HCT116 (cell line): ENCODE results near the gene POP7. TPM values are rescaled to one million over a fixed set of nuclear protein-coding genes. Genes with fewer than 3 reads are reported as not detected.

Experiments used
- ATAC-seq: fragments of 200-7000 bp; cut with Tn5 transposase; 2 replicates; pipeline ENCODE4 v1.9.1; 2020; ENCODE audit warnings: mild to moderate bottlenecking, moderate library complexity
- BruUV-seq: library from RNA; stranded (reverse); fragments of 400-500 nt; replicated peaks from 2 replicates; lab custom pipeline; 2021; lab: Mats Ljungman, UMichigan
- CTCF ChIA-PET: fragments of 300-600 bp; sonication (Branson Sonifier 250); formaldehyde crosslinking; loops from one replicate; lab custom pipeline; 2021; ENCODE audit warnings: antibody characterized with exemption; lab: Charles Lee
- POLR2A ChIA-PET: fragments of 300-600, 350-600 bp; sonication (Branson Sonifier 250); formaldehyde crosslinking; loops from one replicate; lab custom pipeline; 2021; ENCODE audit warnings: antibody characterized with exemption; lab: Charles Lee
- RAD21 ChIA-PET, 2 experiments: fragments of 300-600 bp; sonication (Branson Sonifier 250); formaldehyde crosslinking; loops; one replicate each; lab custom pipeline; 2023; ENCODE audit warnings: low total read pairs in 2 of 2; ENCODE audit not compliant: uncharacterized antibody in 2 of 2, unreplicated experiment in 2 of 2, low non-redundant PET in 1 of 2; lab: Charles Lee
- DNase-seq: peaks from one replicate; pipeline ENCODE4 v3.0.0-alpha.2; 2010; ENCODE audit warnings: low read depth, low spot score
- H2AFZ ChIP-seq: fragments of 200-600 bp; shearing (Covaris generic), sonication (generic); 2 replicates; pipeline ENCODE4 v1.6.1; 2017; ENCODE audit warnings: low read depth, mixed run types, mixed read lengths, antibody characterized with exemption, low read length; ENCODE audit not compliant: poor library complexity, severe bottlenecking
- H3K27ac ChIP-seq: 2 replicates; pipeline ENCODE4 v1.5.1; 2012; ENCODE audit warnings: low read depth, low read length
- H3K27me3 ChIP-seq: fragments of 200-600 bp; sonication (generic); 2 replicates; pipeline ENCODE4 v1.6.1; 2016; ENCODE audit warnings: mixed run types, low read length, mixed read lengths; ENCODE audit not compliant: insufficient read depth
- H3K36me3 ChIP-seq, 2 experiments: fragments of 200-500 bp in 1 of 2; fragments of 200-600 bp in 1 of 2; sonication (Bioruptor generic) in 1 of 2; sonication (generic) in 1 of 2; 2 replicates each; pipeline versions ENCODE4 v1.5.1 to v1.6.1; 2014 to 2016; ENCODE audit warnings: low read length in 2 of 2, inconsistent platforms in 1 of 2, mixed read lengths in 1 of 2, mixed run types in 1 of 2; ENCODE audit not compliant: insufficient read depth in 2 of 2, control insufficient read depth in 1 of 2
- H3K4me1 ChIP-seq, 2 experiments: fragments of 200-600 bp in 1 of 2; sonication (generic) in 1 of 2; 2 replicates each; pipeline versions ENCODE4 v1.5.1 to v1.6.1; 2012 to 2017; ENCODE audit warnings: low read length in 2 of 2, inconsistent platforms in 1 of 2, mild to moderate bottlenecking in 1 of 2, mixed read lengths in 1 of 2, mixed run types in 1 of 2, moderate library complexity in 1 of 2; ENCODE audit not compliant: insufficient read depth in 2 of 2, control insufficient read depth in 1 of 2
- H3K4me2 ChIP-seq: fragments of 200-600 bp; sonication (generic); 2 replicates; pipeline ENCODE4 v1.6.1; 2017; ENCODE audit warnings: mixed run types, low read length, mixed read lengths
- H3K4me3 ChIP-seq, 2 experiments: fragments of 200-600 bp in 1 of 2; sonication (generic) in 1 of 2; replicated peaks in 1 of 2; 2 replicates each; pipeline ENCODE4 v1.5.1; 2011 to 2016; ENCODE audit warnings: low read length in 2 of 2, control low read depth in 1 of 2, low read depth in 1 of 2, mild to moderate bottlenecking in 1 of 2, mixed read lengths in 1 of 2, mixed run types in 1 of 2
- H3K79me2 ChIP-seq: fragments of 200-600 bp; sonication (generic); 2 replicates; pipeline ENCODE4 v1.6.1; 2017; ENCODE audit warnings: mild to moderate bottlenecking, mixed run types, low read length, moderate library complexity, mixed read lengths; ENCODE audit not compliant: insufficient read depth
- H3K9ac ChIP-seq: fragments of 200-600 bp; sonication (generic); 2 replicates; pipeline ENCODE4 v1.6.1; 2016; ENCODE audit warnings: low read length, mixed read lengths
- H3K9me2 ChIP-seq: fragments of 200-600 bp; sonication (generic), shearing (Covaris generic); 2 replicates; pipeline ENCODE4 v1.6.1; 2017; ENCODE audit warnings: mixed run types, mild to moderate bottlenecking, moderate library complexity; ENCODE audit not compliant: insufficient read depth
- H3K9me3 ChIP-seq, 2 experiments: fragments of 200-500 bp in 1 of 2; fragments of 200-600 bp in 1 of 2; sonication (Bioruptor generic) in 1 of 2; sonication (generic) in 1 of 2; 2 replicates each; pipeline ENCODE4 v1.6.1; 2014 to 2017; ENCODE audit warnings: low read length in 2 of 2, mixed read lengths in 2 of 2, inconsistent platforms in 1 of 2, low read depth in 1 of 2, mild to moderate bottlenecking in 1 of 2, mixed run types in 1 of 2, moderate library complexity in 1 of 2; ENCODE audit not compliant: control insufficient read depth in 1 of 2, insufficient read depth in 1 of 2
- H4K20me1 ChIP-seq: fragments of 200-600 bp; sonication (generic), shearing (Covaris generic); 2 replicates; pipeline ENCODE4 v1.6.1; 2017; ENCODE audit warnings: mixed run types, mild to moderate bottlenecking, moderate library complexity; ENCODE audit not compliant: insufficient read depth
- CBX3 ChIP-seq: IDR thresholded peaks from 2 replicates; pipeline ENCODE4 v1.6.1; 2012; ENCODE audit warnings: low read depth
- ELF1 ChIP-seq: IDR thresholded peaks from 2 replicates; pipeline ENCODE4 v1.6.1; 2012; ENCODE audit warnings: low read depth, borderline replicate concordance
- EZH2 ChIP-seq: fragments of 200-600 bp; sonication (generic); IDR thresholded peaks from 2 replicates; pipeline ENCODE4 v1.6.1; 2017; ENCODE audit warnings: antibody characterized with exemption, mixed run types
- FOSL1 ChIP-seq: IDR thresholded peaks from 2 replicates; pipeline ENCODE4 v1.6.1; 2012; ENCODE audit warnings: low read depth
- POLR2A ChIP-seq: IDR thresholded peaks from 2 replicates; pipeline ENCODE4 v1.7.0; 2011; ENCODE audit warnings: borderline replicate concordance; ENCODE audit not compliant: insufficient read depth, insufficient read length; ENCODE audit errors: extremely low read depth
- RAD21 ChIP-seq: IDR thresholded peaks from 2 replicates; pipeline ENCODE4 v1.6.1; 2012; ENCODE audit warnings: low read depth, mild to moderate bottlenecking
- SIN3A ChIP-seq: IDR thresholded peaks from 2 replicates; pipeline ENCODE4 v1.6.1; 2012; ENCODE audit warnings: low read depth
- SP1 ChIP-seq: IDR thresholded peaks from 2 replicates; pipeline ENCODE4 v1.6.1; 2012; ENCODE audit warnings: low read depth
- SRF ChIP-seq: IDR thresholded peaks from 2 replicates; pipeline ENCODE4 v1.6.1; 2012; ENCODE audit warnings: low read depth
- TCF7L2 ChIP-seq: IDR thresholded peaks from 2 replicates; pipeline ENCODE4 v1.7.0; 2011; ENCODE audit warnings: borderline replicate concordance, inconsistent platforms; ENCODE audit not compliant: insufficient read depth, insufficient read length; ENCODE audit errors: extremely low read depth
- YY1 ChIP-seq: IDR thresholded peaks from 2 replicates; pipeline ENCODE4 v1.6.1; 2011; ENCODE audit warnings: low read length, low read depth, moderate library complexity, mild to moderate bottlenecking; ENCODE audit not compliant: insufficient replicate concordance; ENCODE audit errors: extremely low read depth
- ZNF274 ChIP-seq: fragments of 200-500 bp; sonication (Bioruptor generic); IDR thresholded peaks from 2 replicates; pipeline ENCODE4 v1.6.1; 2014; ENCODE audit warnings: mild to moderate bottlenecking, low read depth, low read length, inconsistent platforms
- intact Hi-C: fragments of 100-400 bp; cut with micrococcal nuclease; formaldehyde crosslinking; loops from 2 replicates; pipeline ENCODE4 v1.10.0; 2022
- total RNA-seq: library from RNA; stranded (reverse); gene quantifications from one replicate; pipeline ENCODE4 v1.2.1, GENCODE V29; 2021; ENCODE audit not compliant: unreplicated experiment
- TF ChIP-seq, protein P1 (sequence below): IDR thresholded peaks from 2 replicates; pipeline ENCODE4 v1.6.1; 2012
- TF ChIP-seq, protein P2 (sequence below), 3 experiments: fragments of 200-600 bp in 1 of 3; sonication (generic) in 1 of 3; IDR thresholded peaks in 2 of 3; conservative IDR thresholded peaks in 1 of 3; 2 replicates each; pipeline ENCODE4 v1.5.1; 2012 to 2017; ENCODE audit warnings: low read depth in 2 of 3, low read length in 2 of 3, antibody characterized with exemption in 1 of 3, borderline replicate concordance in 1 of 3, control low read depth in 1 of 3, mild to moderate bottlenecking in 1 of 3, mixed read lengths in 1 of 3, mixed run types in 1 of 3, moderate library complexity in 1 of 3; ENCODE audit not compliant: insufficient read depth in 1 of 3
- TF ChIP-seq, protein P3 (sequence below): IDR thresholded peaks from 2 replicates; pipeline ENCODE4 v1.6.1; 2012

Gene POP7
- total RNA-seq, 1 experiment from 2014 or later: 67.5 TPM

DNA sequence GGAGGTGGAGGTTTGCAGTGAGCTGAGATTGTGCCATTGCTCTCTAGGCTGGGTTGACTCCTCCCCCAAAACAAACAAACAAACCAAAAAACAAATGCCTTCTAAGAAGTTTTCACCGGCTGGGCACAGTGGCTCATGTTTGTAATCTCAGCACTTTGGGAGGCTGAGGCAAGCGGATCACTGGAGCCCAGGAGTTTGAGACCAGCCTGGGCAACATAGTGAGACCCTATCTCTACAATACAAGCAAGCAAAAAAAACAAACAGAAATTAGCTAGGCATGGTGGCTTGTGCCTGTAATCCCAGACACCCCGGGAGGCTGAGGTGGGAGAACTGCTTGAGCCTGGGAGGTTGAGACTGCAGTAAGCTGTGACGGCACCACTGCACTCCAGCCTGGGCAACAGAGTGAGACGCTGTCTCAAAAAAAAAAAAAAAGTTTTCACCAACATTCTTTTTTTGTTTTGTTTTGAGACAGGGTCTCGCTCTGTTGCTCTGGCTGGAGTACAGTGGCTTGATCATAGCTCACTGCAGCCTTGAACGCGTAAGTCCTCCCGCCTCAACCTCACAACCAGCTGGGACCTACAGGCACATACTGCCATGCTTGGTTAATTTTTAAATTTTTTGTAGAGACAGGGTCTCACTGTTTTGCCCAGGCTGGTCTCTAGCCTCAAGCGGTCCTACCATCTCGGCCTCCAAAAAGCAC lies 26.2 kb downstream of the POP7 start:
- H3K4me2 ChIP-seq: no peak overlapping the region
- ChIA-PET CTCF (no interaction called here), POLR2A (no interaction called here), RAD21 (no interaction called here)
- no peaks in the 10 kb centered on the region for H3K27me3 ChIP-seq
- no peak for ATAC-seq
- H4K20me1 ChIP-seq: no peaks in the 10 kb centered on the region
- no peak for TF ChIP-seq FOSL1
- TF ChIP-seq CBX3: no peak
- no peak for TF ChIP-seq YY1
- no peak for TF ChIP-seq SP1
- TF ChIP-seq, protein P1, sequence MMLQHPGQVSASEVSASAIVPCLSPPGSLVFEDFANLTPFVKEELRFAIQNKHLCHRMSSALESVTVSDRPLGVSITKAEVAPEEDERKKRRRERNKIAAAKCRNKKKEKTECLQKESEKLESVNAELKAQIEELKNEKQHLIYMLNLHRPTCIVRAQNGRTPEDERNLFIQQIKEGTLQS: no peak
- TF ChIP-seq SRF: no peak
- TF ChIP-seq RAD21: no peak
- TF ChIP-seq ELF1: no peak
- no peak for TF ChIP-seq EZH2
- DNase-seq: no peak
- H3K79me2 ChIP-seq: no peaks in the 10 kb centered on the region
- no peak overlapping the region for H3K4me3 ChIP-seq
- H2AFZ ChIP-seq: no peak overlapping the region
- no peaks in the 10 kb centered on the region for H3K36me3 ChIP-seq
- no peaks in the 10 kb centered on the region for H3K9me3 ChIP-seq
- H3K9ac ChIP-seq: no peak overlapping the region
- no peak overlapping the region for H3K27ac ChIP-seq
- H3K4me1 ChIP-seq: no peaks in the 10 kb centered on the region
- no peaks in the 10 kb centered on the region for H3K9me2 ChIP-seq
- intact Hi-C loops: no loop called here
- no TSS peak for BruUV-seq

DNA sequence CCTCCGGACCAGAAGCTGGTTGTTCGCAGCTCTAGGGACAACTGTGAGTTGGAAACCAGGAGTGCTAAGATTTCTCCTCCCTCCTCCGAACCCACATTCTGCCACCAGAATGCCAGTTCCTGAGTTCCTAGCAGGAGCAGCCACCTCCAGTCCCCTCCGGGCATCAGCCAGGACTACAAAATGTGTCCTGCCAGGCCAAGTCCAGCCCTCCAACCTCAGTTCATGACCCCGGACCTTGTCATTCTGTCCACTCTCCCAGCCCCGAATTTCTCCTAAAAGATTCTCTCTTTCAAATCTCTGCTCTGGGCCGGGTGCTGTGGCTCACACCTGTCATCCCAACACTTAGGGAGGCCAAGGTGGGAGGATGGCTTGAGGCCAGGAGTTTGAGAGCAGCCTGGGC lies 29.8 kb downstream of the POP7 start:
- DNase-seq (no peak), ATAC-seq (no peak)
- Histone ChIP-seq H4K20me1 (no peaks in the 10 kb centered on the region), H3K36me3 (no peaks in the 10 kb centered on the region), H3K4me2 (no peak overlapping the region)
- POLR2A ChIA-PET: no interaction called here
- CTCF ChIA-PET: no interaction called here
- TF ChIP-seq ZNF274 (no peak), SIN3A (no peak), EZH2 (no peak), TCF7L2 (no peak), CBX3 (no peak), FOSL1 (no peak), POLR2A (no peak)
- TF ChIP-seq, protein P2, sequence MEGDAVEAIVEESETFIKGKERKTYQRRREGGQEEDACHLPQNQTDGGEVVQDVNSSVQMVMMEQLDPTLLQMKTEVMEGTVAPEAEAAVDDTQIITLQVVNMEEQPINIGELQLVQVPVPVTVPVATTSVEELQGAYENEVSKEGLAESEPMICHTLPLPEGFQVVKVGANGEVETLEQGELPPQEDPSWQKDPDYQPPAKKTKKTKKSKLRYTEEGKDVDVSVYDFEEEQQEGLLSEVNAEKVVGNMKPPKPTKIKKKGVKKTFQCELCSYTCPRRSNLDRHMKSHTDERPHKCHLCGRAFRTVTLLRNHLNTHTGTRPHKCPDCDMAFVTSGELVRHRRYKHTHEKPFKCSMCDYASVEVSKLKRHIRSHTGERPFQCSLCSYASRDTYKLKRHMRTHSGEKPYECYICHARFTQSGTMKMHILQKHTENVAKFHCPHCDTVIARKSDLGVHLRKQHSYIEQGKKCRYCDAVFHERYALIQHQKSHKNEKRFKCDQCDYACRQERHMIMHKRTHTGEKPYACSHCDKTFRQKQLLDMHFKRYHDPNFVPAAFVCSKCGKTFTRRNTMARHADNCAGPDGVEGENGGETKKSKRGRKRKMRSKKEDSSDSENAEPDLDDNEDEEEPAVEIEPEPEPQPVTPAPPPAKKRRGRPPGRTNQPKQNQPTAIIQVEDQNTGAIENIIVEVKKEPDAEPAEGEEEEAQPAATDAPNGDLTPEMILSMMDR (IDR thresholded peaks at IDR 0.05 in 2 of 3, conservative IDR thresholded peaks at IDR 0.05 in 1 of 3; ENCODE audit: borderline replicate concordance in 1 of 3, insufficient read depth in 1 of 3, low read depth in 2 of 3, low read length in 2 of 3): no peak
- TF ChIP-seq, protein P1: no peak
- TF ChIP-seq, protein P3, sequence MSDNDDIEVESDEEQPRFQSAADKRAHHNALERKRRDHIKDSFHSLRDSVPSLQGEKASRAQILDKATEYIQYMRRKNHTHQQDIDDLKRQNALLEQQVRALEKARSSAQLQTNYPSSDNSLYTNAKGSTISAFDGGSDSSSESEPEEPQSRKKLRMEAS: no peak
- TF ChIP-seq, all 23 proteins: peak for 0
- H3K9me3 ChIP-seq: no peaks in the 10 kb centered on the region
- H3K9me2 ChIP-seq: no peaks in the 10 kb centered on the region
- no peaks in the 10 kb centered on the region for H3K27me3 ChIP-seq
- no peak overlapping the region for H3K9ac ChIP-seq
- H3K4me1 ChIP-seq: no peaks in the 10 kb centered on the region
- BruUV-seq: no TSS peak
- H3K4me3 ChIP-seq: no peak overlapping the region
- RAD21 ChIA-PET: no interaction called here
- H3K79me2 ChIP-seq: no peaks in the 10 kb centered on the region
- H2AFZ ChIP-seq: no peak overlapping the region
- H3K27ac ChIP-seq: no peak overlapping the region
- intact Hi-C loops: no loop called here
